GM06990 (cell line): ENCODE results near the gene AKR1B1.

Experiments used
- DNase-seq: peaks from one replicate; pipeline ENCODE4 v3.0.0-alpha.2; 2011; ENCODE audit not compliant: insufficient read length; ENCODE audit errors: extremely low read depth
- H3K27me3 ChIP-seq: replicated peaks from 2 replicates; pipeline ENCODE4 v1.6.0; 2011; ENCODE audit warnings: low read length; ENCODE audit not compliant: control insufficient read depth, insufficient read depth
- H3K36me3 ChIP-seq: 2 replicates; pipeline ENCODE4 v1.5.1; 2011; ENCODE audit warnings: low read length; ENCODE audit not compliant: control insufficient read depth, insufficient read depth
- H3K4me3 ChIP-seq: replicated peaks from 2 replicates; pipeline ENCODE4 v1.5.1; 2011; ENCODE audit warnings: low read depth, mild to moderate bottlenecking, control low read depth, low read length
- CTCF ChIP-seq: IDR thresholded peaks from 2 replicates; pipeline ENCODE4 v1.5.1; 2011; ENCODE audit warnings: low read length, control low read depth, mild to moderate bottlenecking, inconsistent platforms; ENCODE audit not compliant: insufficient read depth, poor library complexity, severe bottlenecking

Gene AKR1B1

GRCh38 chr7:134452991-134453473 is 5.9 kb downstream of the AKR1B1 start:
- TF ChIP-seq CTCF, result no peak
- Histone ChIP-seq H3K36me3 (peaks cover 17% of the 10 kb centered on the region), H3K27me3 (no peaks in the 10 kb centered on the region), H3K4me3 (no peak overlapping the region)
- no peak for DNase-seq

GRCh38 chr7:134452419-134452838 is 6.5 kb downstream of the AKR1B1 start:
- no peak for DNase-seq
- no peaks in the 10 kb centered on the region for H3K27me3 ChIP-seq
- H3K4me3 ChIP-seq, result no peak overlapping the region
- TF ChIP-seq CTCF, result no peak
- peaks cover 22% of the 10 kb centered on the region for H3K36me3 ChIP-seq

GRCh38 chr7:134451656-134452055 is 7.2 kb downstream of the AKR1B1 start:
- H3K27me3 ChIP-seq, result no peaks in the 10 kb centered on the region
- no peak for TF ChIP-seq CTCF
- H3K36me3 ChIP-seq, result peaks cover 28% of the 10 kb centered on the region
- no peak overlapping the region for H3K4me3 ChIP-seq
- no peak for DNase-seq

- DNase-seq, result no peak
- Histone ChIP-seq H3K36me3 (peaks cover 28% of the 10 kb centered on the region), H3K4me3 (no peak overlapping the region), H3K27me3 (no peaks in the 10 kb centered on the region)
- TF ChIP-seq CTCF, result no peak
Observed at GRCh38 chr7:134450294-134451000, 8.5 kb downstream of the AKR1B1 start.

- TF ChIP-seq CTCF, result no peak
- no peak for DNase-seq
- H3K36me3 ChIP-seq, result peaks cover 31% of the 10 kb centered on the region
- H3K27me3 ChIP-seq, result no peaks in the 10 kb centered on the region
- no peak overlapping the region for H3K4me3 ChIP-seq
Observed at GRCh38 chr7:134449680-134450079, 9.2 kb downstream of the AKR1B1 start.
